Activated CD4-positive, alpha-beta memory T cell treated with anti-CD3 and anti-CD28 coated beads for 36 hours (primary cell): ENCODE results near the gene PODN. TPM values are rescaled to one million over a fixed set of nuclear protein-coding genes. Genes with fewer than 3 reads are reported as not detected.

ENCODE experiments used
- CTCF ChIA-PET: fragments of 350-600 bp; sonication (Branson Sonifier 250); formaldehyde crosslinking; loops from one replicate; lab custom pipeline; 2021; ENCODE audit warnings: antibody characterized with exemption, inconsistent platforms; lab: Charles Lee
- POLR2A ChIA-PET: fragments of 350-600 bp; sonication (Branson Sonifier 250); formaldehyde crosslinking; loops from one replicate; lab custom pipeline; 2021; ENCODE audit warnings: antibody characterized with exemption; lab: Charles Lee
- DNase-seq: peaks from one replicate; pipeline ENCODE4 v3.0.0-alpha.2; 2020
- H3K27ac Mint-ChIP-seq: one replicate; pipeline ENCODE4 v1.8.0; 2021; ENCODE audit warnings: mixed read lengths
- H3K27me3 Mint-ChIP-seq: one replicate; pipeline ENCODE4 v1.8.0; 2021; ENCODE audit warnings: mixed read lengths
- H3K36me3 Mint-ChIP-seq: one replicate; pipeline ENCODE4 v1.8.0; 2021; ENCODE audit warnings: mixed read lengths
- H3K4me1 Mint-ChIP-seq: one replicate; pipeline ENCODE4 v1.8.0; 2021; ENCODE audit warnings: low read depth, mixed read lengths
- H3K4me3 Mint-ChIP-seq: one replicate; pipeline ENCODE4 v1.8.0; 2021; ENCODE audit warnings: mild to moderate bottlenecking, mixed read lengths
- H3K9me3 Mint-ChIP-seq: one replicate; pipeline ENCODE4 v1.8.0; 2021; ENCODE audit warnings: mixed read lengths
- intact Hi-C: fragments of 100-400 bp; cut with micrococcal nuclease; formaldehyde crosslinking; loops from one replicate; pipeline ENCODE4 v1.15.1; 2023
- total RNA-seq, 2 experiments: library from RNA; stranded (reverse); gene quantifications; one replicate each; pipeline ENCODE4 v1.2.3, GENCODE V29; 2021

The PODN gene, protein sequence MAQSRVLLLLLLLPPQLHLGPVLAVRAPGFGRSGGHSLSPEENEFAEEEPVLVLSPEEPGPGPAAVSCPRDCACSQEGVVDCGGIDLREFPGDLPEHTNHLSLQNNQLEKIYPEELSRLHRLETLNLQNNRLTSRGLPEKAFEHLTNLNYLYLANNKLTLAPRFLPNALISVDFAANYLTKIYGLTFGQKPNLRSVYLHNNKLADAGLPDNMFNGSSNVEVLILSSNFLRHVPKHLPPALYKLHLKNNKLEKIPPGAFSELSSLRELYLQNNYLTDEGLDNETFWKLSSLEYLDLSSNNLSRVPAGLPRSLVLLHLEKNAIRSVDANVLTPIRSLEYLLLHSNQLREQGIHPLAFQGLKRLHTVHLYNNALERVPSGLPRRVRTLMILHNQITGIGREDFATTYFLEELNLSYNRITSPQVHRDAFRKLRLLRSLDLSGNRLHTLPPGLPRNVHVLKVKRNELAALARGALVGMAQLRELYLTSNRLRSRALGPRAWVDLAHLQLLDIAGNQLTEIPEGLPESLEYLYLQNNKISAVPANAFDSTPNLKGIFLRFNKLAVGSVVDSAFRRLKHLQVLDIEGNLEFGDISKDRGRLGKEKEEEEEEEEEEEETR
- total RNA-seq, result not detected

GRCh38 chr1:53061859-53062707 lies at the start of gene PODN:
PODN (plus strand) TSS chr1:53062213; CDS start chr1:53069856, 7,643 bp downstream.
- H3K4me1 Mint-ChIP-seq, result peaks cover 8% of the 10 kb centered on the region
- H3K27ac Mint-ChIP-seq, result no peak within 1 kb of the TSS
- ChIA-PET CTCF (no interaction called here), POLR2A (interaction anchor here (0.6 kb wide), 1 partner anchor 366 kb away, joined by 4 read pairs; no protein-coding TSS in a partner anchor)
- H3K27me3 Mint-ChIP-seq, result peaks cover 38% of the 10 kb centered on the region
- intact Hi-C loops, result no loop called here
- no peaks in the 10 kb centered on the region for H3K36me3 Mint-ChIP-seq
- H3K4me3 Mint-ChIP-seq, result peak within 1 kb of the TSS; percentile 7
- DNase-seq, result peak; percentile 17
- H3K9me3 Mint-ChIP-seq, result no peaks in the 10 kb centered on the region

DNA sequence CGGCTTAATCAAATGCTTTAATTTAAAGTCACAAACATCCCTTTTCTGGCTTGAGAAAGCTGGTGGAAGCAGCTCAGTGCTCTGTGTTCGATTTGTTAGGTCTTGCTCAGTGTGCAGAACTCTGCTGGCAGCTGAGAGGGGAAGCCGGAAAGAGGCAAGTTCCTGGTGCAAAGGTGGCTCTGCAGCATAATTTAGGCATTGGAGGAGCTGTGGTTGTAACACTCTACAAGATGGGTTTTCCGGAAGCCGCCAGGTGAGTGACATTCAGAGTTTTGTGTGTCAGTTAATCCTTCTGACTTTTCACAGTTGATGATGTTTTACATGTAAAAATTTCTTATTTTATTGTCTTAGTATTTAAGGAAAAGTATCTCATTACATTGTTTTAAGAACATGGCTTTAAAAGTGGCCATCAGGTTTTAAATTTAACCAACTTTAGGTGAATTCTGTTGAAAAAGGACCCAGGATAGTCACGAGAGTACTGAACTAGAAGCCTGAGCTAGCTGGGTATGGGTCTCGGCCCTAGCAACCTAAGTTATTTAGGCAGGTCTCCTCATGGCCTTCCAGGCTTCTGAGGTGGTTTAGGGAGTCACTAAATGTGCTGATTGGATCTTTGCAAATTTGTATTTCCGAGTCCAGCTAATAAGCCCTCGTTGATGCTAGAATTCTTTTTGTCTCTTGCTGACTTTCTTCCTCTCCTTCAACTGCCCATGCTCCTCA lies 47.1 kb upstream of the PODN start:
- intact Hi-C loops, result loop anchor here (1.0 to 10.0 kb wide), 2 partner anchors 170 to 317 kb away; partner anchors contain the start of gene COA7
- Mint-ChIP-seq H3K36me3 (peaks cover 4% of the 10 kb centered on the region), H3K27ac (peak overlapping the region; percentile 77), H3K4me3 (peak overlapping the region; percentile 72), H3K27me3 (no peaks in the 10 kb centered on the region), H3K4me1 (peaks cover 27% of the 10 kb centered on the region), H3K9me3 (no peaks in the 10 kb centered on the region)
- ChIA-PET POLR2A (interaction anchor here (0.5 to 1.1 kb wide), 2 partner anchors 30 to 88 kb away, joined by 3 read pairs; partner anchors contain the start of gene SCP2), CTCF (interaction anchor here (1.7 to 2.2 kb wide), 2 partner anchors 93 to 167 kb away, joined by 7 to 8 read pairs; partner anchors contain the start of gene ECHDC2)
- peak; percentile 86 for DNase-seq

DNA sequence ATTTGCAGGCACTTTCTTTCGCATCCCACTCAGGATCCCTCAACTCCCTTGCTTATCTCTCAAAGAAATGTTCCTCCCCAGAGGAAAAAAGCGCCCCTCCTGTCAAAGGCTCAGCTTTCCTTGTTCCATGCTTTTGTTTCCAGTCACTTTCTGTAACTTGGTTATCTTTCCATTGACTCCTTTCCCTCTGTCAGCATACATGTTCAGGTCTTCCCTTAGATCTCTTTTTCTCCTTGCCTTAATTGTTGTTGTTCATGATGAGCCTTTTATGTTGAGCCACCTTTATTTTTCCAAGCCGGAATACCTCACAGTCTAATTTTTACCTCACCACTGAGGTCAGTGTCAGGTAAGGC lies 46.5 kb upstream of the PODN start:
- Mint-ChIP-seq H3K27ac (no peak overlapping the region), H3K4me3 (peak overlapping the region; percentile 72), H3K4me1 (peaks cover 27% of the 10 kb centered on the region), H3K27me3 (no peaks in the 10 kb centered on the region), H3K9me3 (no peaks in the 10 kb centered on the region), H3K36me3 (peaks cover 4% of the 10 kb centered on the region)
- CTCF ChIA-PET, result no interaction called here
- POLR2A ChIA-PET, result interaction anchor here (1.1 kb wide), 1 partner anchor 88 kb away, joined by 3 read pairs; the partner anchor contains the start of gene SCP2
- DNase-seq, result no peak
- intact Hi-C loops, result loop anchor here (1.0 to 10.0 kb wide), 2 partner anchors 169 to 317 kb away; partner anchors contain the start of gene COA7

- Mint-ChIP-seq H3K27me3 (no peaks in the 10 kb centered on the region), H3K27ac (no peak overlapping the region), H3K4me1 (peaks cover 27% of the 10 kb centered on the region), H3K4me3 (no peak overlapping the region), H3K9me3 (no peaks in the 10 kb centered on the region), H3K36me3 (peaks cover 4% of the 10 kb centered on the region)
- ChIA-PET CTCF (no interaction called here), POLR2A (no interaction called here)
- DNase-seq, result no peak
- intact Hi-C loops, result loop anchor here (10.0 kb wide), 1 partner anchor 168 kb away; no protein-coding TSS in a partner anchor
Observed at GRCh38 chr1:53016705-53017104, 45.3 kb upstream of the PODN start.

GRCh38 chr1:53020588-53020987 lies 41.4 kb upstream of the PODN start:
- ChIA-PET POLR2A (no interaction called here), CTCF (interaction anchor here (0.7 kb wide), 1 partner anchor 100 kb away, joined by 3 read pairs; no protein-coding TSS in a partner anchor)
- Mint-ChIP-seq H3K36me3 (peaks cover 3% of the 10 kb centered on the region), H3K27me3 (no peaks in the 10 kb centered on the region), H3K4me3 (no peak overlapping the region), H3K4me1 (peaks cover 18% of the 10 kb centered on the region), H3K27ac (no peak overlapping the region), H3K9me3 (no peaks in the 10 kb centered on the region)
- no peak for DNase-seq
- intact Hi-C loops, result no loop called here

DNA sequence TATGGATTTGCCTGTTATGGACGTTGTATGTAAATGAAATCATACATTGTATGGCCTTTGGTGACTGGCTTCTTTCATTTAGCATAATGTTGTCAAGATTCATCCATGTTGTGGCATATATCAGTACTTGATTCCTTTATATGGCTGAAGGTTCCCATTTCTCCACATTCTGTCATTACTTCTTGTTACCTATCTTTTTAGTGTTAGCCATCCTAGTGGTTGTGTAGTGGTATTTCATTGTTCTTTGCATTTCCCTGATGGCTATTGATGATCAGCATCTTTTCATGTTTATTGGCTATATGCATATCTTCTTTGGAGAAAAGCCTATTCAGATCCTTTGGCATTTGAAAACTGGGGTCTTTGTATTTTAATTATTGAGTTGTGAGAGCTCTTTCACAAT lies 39.8 kb upstream of the PODN start:
- H3K27me3 Mint-ChIP-seq, result no peaks in the 10 kb centered on the region
- CTCF ChIA-PET, result no interaction called here
- H3K4me1 Mint-ChIP-seq, result peaks cover 5% of the 10 kb centered on the region
- POLR2A ChIA-PET, result no interaction called here
- DNase-seq, result no peak
- no peak overlapping the region for H3K4me3 Mint-ChIP-seq
- H3K9me3 Mint-ChIP-seq, result no peaks in the 10 kb centered on the region
- no peak overlapping the region for H3K27ac Mint-ChIP-seq
- intact Hi-C loops, result no loop called here
- H3K36me3 Mint-ChIP-seq, result no peaks in the 10 kb centered on the region

GRCh38 chr1:53023546-53023945 lies 38.5 kb upstream of the PODN start:
- Mint-ChIP-seq H3K27me3 (no peaks in the 10 kb centered on the region), H3K4me1 (peaks cover 3% of the 10 kb centered on the region), H3K27ac (no peak overlapping the region), H3K9me3 (no peaks in the 10 kb centered on the region), H3K36me3 (peaks cover 4% of the 10 kb centered on the region), H3K4me3 (no peak overlapping the region)
- ChIA-PET POLR2A (no interaction called here), CTCF (no interaction called here)
- intact Hi-C loops, result no loop called here
- no peak for DNase-seq

- Mint-ChIP-seq H3K4me1 (peaks cover 3% of the 10 kb centered on the region), H3K36me3 (peaks cover 4% of the 10 kb centered on the region), H3K27ac (no peak overlapping the region), H3K27me3 (no peaks in the 10 kb centered on the region), H3K9me3 (no peaks in the 10 kb centered on the region), H3K4me3 (no peak overlapping the region)
- POLR2A ChIA-PET, result no interaction called here
- DNase-seq, result no peak
- intact Hi-C loops, result no loop called here
- CTCF ChIA-PET, result no interaction called here
Observed at GRCh38 chr1:53024117-53024516, 37.9 kb upstream of the PODN start.

GRCh38 chr1:53025034-53025768 lies 36.8 kb upstream of the PODN start:
- Mint-ChIP-seq H3K27ac (no peak overlapping the region), H3K27me3 (no peaks in the 10 kb centered on the region), H3K36me3 (peaks cover 4% of the 10 kb centered on the region), H3K4me1 (peaks cover 3% of the 10 kb centered on the region), H3K9me3 (no peaks in the 10 kb centered on the region), H3K4me3 (no peak overlapping the region)
- ChIA-PET POLR2A (no interaction called here), CTCF (no interaction called here)
- DNase-seq, result no peak
- intact Hi-C loops, result no loop called here

- H3K36me3 Mint-ChIP-seq, result peaks cover 4% of the 10 kb centered on the region
- CTCF ChIA-PET, result no interaction called here
- POLR2A ChIA-PET, result no interaction called here
- no peak overlapping the region for H3K4me3 Mint-ChIP-seq
- H3K4me1 Mint-ChIP-seq, result peaks cover 3% of the 10 kb centered on the region
- no peaks in the 10 kb centered on the region for H3K9me3 Mint-ChIP-seq
- no peaks in the 10 kb centered on the region for H3K27me3 Mint-ChIP-seq
- intact Hi-C loops, result no loop called here
- DNase-seq, result no peak
- no peak overlapping the region for H3K27ac Mint-ChIP-seq
Observed at GRCh38 chr1:53025769-53026112, 36.3 kb upstream of the PODN start.

DNA sequence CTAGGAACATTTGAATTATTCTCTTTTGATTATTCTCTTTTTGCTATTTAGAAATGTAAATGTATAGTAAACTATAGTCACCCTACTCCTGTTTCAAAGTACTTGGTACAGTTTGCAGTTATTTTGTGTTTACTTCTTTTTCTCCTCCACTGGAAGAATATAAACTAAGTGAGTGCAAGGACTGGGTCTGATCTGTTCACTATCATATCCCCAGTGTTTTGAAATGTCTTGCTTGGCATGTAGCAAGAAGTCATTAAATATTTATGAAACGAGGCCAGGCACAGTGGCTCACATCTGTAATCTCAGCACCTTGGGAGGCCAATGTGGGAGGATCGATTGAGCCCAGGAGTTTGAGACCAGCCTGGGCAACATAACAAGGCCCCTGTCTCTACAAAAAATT lies 35.8 kb upstream of the PODN start:
- H3K9me3 Mint-ChIP-seq, result no peaks in the 10 kb centered on the region
- no peak overlapping the region for H3K27ac Mint-ChIP-seq
- H3K36me3 Mint-ChIP-seq, result peaks cover 5% of the 10 kb centered on the region
- no peaks in the 10 kb centered on the region for H3K27me3 Mint-ChIP-seq
- H3K4me3 Mint-ChIP-seq, result no peak overlapping the region
- ChIA-PET POLR2A (no interaction called here), CTCF (no interaction called here)
- intact Hi-C loops, result no loop called here
- no peak for DNase-seq
- H3K4me1 Mint-ChIP-seq, result peaks cover 3% of the 10 kb centered on the region
